ENCODE results near the gene BACE2.

BACE2 gene

DNA sequence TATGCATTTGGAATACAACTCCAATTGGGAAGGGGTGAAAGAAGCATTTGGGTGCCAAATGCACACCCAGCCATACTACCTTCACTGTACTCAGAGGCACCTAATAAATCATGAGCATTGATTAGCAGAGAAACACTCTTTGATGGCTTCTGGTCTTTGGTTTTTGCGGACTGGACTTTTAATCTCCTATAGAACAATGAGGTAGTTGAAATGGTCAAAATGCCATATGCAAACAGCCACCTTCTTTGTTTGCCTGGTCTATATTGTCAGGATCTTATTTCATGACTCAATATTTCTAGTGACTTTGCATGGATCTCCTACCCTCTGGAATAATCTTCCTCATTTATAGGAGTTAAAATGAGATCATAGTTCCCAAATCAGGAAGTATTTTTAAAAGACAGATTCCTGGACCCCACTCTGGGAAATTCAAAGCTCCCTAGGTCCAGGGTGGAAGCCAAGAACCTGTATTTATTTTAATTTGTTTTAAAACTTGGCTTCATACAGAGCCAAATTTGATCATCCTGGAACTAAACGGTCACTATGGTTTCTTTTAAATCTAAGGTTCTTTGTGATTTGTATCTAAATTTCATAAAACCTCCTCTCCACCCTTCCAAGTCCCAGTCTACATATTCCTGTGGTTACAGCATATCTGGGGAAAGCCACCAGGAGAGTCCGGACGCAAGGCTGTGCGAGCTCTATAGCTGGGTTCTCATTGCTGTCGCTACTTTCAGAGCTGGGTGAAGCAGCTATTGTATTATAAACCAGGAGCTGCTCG lies 157.4 kb downstream of the BACE2 start:
- Histone ChIP-seq H3K27me3 (replicated peaks in 2 of 5; ENCODE audit: control insufficient read depth in 4 of 5, insufficient read depth in 5 of 5, low read length in 4 of 5) (peaks cover 0 to 2% (median 0%) of the 10 kb centered on the region in 5 experiments), H3K4me1 (ENCODE audit: control extremely low read depth in 1 of 4, control insufficient read depth in 4 of 4, insufficient read depth in 4 of 4, low read length in 3 of 4) (no peaks in the 10 kb centered on the region), H3K27ac (ENCODE audit: insufficient read depth in 1 of 2, low read depth in 1 of 2, low read length in 2 of 2, poor library complexity in 1 of 2, severe bottlenecking in 2 of 2) (no peak overlapping the region), H3K9me3 (ENCODE audit: control extremely low read depth in 1 of 5, control insufficient read depth in 4 of 5, insufficient read depth in 2 of 5, low read depth in 1 of 5, low read length in 4 of 5) (no peaks in the 10 kb centered on the region), H3K4me3 (ENCODE audit: control insufficient read depth in 1 of 7, extremely low read depth in 1 of 7, insufficient read depth in 4 of 7, low read depth in 2 of 7, low read length in 6 of 7) (no peak overlapping the region), H3K36me3 (ENCODE audit: control insufficient read depth in 4 of 4, insufficient read depth in 4 of 4, low read length in 3 of 4) (no peaks in the 10 kb centered on the region)
- ChIA-PET CTCF (no interaction called here), POLR2A (no interaction called here)
- DNase-seq: no peak
- WGBS (ENCODE audit: insufficient coverage): 95% methylated on average over 5 of the region's 7 CpGs

DNA sequence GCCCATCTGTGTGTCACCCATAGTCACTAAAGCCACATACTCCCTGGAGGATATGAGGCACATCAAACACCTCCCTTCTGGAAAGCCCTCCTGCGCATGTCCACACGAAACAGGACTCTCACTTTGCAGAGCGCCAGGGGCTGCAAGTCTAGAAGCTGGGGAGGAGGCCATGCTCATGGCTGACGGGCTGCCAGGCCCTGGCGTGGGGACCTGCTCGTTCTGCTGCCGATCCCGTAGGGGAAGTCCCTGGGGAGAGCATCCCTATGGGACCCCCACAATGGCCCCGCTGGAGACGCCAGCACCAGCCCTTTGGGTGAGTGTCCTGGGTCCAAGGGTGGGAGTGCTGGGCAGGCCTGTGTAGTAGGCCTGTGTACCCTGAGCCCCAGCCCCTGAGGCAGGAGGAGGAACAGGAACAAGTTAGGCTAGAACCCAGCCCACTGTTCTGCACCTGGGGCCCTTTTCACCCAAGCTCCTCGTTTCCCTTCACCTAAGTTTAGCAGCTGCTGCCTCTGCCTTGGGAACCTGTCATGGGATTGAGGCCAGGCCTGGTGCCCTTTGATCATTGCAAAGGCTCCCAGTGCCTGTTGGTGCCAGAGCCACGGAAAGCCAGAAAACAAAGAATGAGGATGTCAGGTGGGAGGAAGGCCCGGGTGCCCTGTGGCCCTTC lies 158.6 kb downstream of the BACE2 start:
- no peak for DNase-seq
- H3K36me3 ChIP-seq (ENCODE audit: control insufficient read depth in 4 of 4, insufficient read depth in 4 of 4, low read length in 3 of 4): no peaks in the 10 kb centered on the region
- ChIA-PET CTCF (no interaction called here), POLR2A (no interaction called here)
- no peaks in the 10 kb centered on the region for H3K9me3 ChIP-seq (ENCODE audit: control extremely low read depth in 1 of 5, control insufficient read depth in 4 of 5, insufficient read depth in 2 of 5, low read depth in 1 of 5, low read length in 4 of 5)
- H3K27me3 ChIP-seq (replicated peaks in 2 of 5; ENCODE audit: control insufficient read depth in 4 of 5, insufficient read depth in 5 of 5, low read length in 4 of 5): peaks cover 0 to 3% (median 0%) of the 10 kb centered on the region in 5 experiments
- no peaks in the 10 kb centered on the region for H3K4me1 ChIP-seq (ENCODE audit: control extremely low read depth in 1 of 4, control insufficient read depth in 4 of 4, insufficient read depth in 4 of 4, low read length in 3 of 4)
- H3K27ac ChIP-seq (ENCODE audit: insufficient read depth in 1 of 2, low read depth in 1 of 2, low read length in 2 of 2, poor library complexity in 1 of 2, severe bottlenecking in 2 of 2): no peak overlapping the region
- WGBS (ENCODE audit: insufficient coverage): 95% methylated on average over 12 of the region's 13 CpGs
- no peak overlapping the region for H3K4me3 ChIP-seq (ENCODE audit: control insufficient read depth in 1 of 7, extremely low read depth in 1 of 7, insufficient read depth in 4 of 7, low read depth in 2 of 7, low read length in 6 of 7)

GRCh38 chr21:41327753-41328152 lies 159.8 kb downstream of the BACE2 start:
- H3K9me3 ChIP-seq (ENCODE audit: control extremely low read depth in 1 of 5, control insufficient read depth in 4 of 5, insufficient read depth in 2 of 5, low read depth in 1 of 5, low read length in 4 of 5): no peaks in the 10 kb centered on the region
- no peak overlapping the region for H3K4me3 ChIP-seq (ENCODE audit: control insufficient read depth in 1 of 7, extremely low read depth in 1 of 7, insufficient read depth in 4 of 7, low read depth in 2 of 7, low read length in 6 of 7)
- H3K27me3 ChIP-seq (replicated peaks in 2 of 5; ENCODE audit: control insufficient read depth in 4 of 5, insufficient read depth in 5 of 5, low read length in 4 of 5): peaks cover 0 to 3% (median 0%) of the 10 kb centered on the region in 5 experiments
- no peak overlapping the region for H3K27ac ChIP-seq (ENCODE audit: insufficient read depth in 1 of 2, low read depth in 1 of 2, low read length in 2 of 2, poor library complexity in 1 of 2, severe bottlenecking in 2 of 2)
- H3K4me1 ChIP-seq (ENCODE audit: control extremely low read depth in 1 of 4, control insufficient read depth in 4 of 4, insufficient read depth in 4 of 4, low read length in 3 of 4): no peaks in the 10 kb centered on the region
- CTCF ChIA-PET: no interaction called here
- DNase-seq: no peak
- POLR2A ChIA-PET: no interaction called here
- over 99% methylated on average over 8 of the region's 8 CpGs for WGBS (ENCODE audit: insufficient coverage)
- no peaks in the 10 kb centered on the region for H3K36me3 ChIP-seq (ENCODE audit: control insufficient read depth in 4 of 4, insufficient read depth in 4 of 4, low read length in 3 of 4)

GRCh38 chr21:41328660-41329607 lies 161.0 kb downstream of the BACE2 start:
- Histone ChIP-seq H3K27ac (ENCODE audit: insufficient read depth in 1 of 2, low read depth in 1 of 2, low read length in 2 of 2, poor library complexity in 1 of 2, severe bottlenecking in 2 of 2) (no peak overlapping the region), H3K9me3 (ENCODE audit: control extremely low read depth in 1 of 5, control insufficient read depth in 4 of 5, insufficient read depth in 2 of 5, low read depth in 1 of 5, low read length in 4 of 5) (peaks cover 0 to 3% (median 0%) of the 10 kb centered on the region in 5 experiments), H3K27me3 (replicated peaks in 2 of 5; ENCODE audit: control insufficient read depth in 4 of 5, insufficient read depth in 5 of 5, low read length in 4 of 5) (peaks cover 0 to 3% (median 0%) of the 10 kb centered on the region in 5 experiments), H3K4me1 (ENCODE audit: control extremely low read depth in 1 of 4, control insufficient read depth in 4 of 4, insufficient read depth in 4 of 4, low read length in 3 of 4) (no peaks in the 10 kb centered on the region), H3K36me3 (ENCODE audit: control insufficient read depth in 4 of 4, insufficient read depth in 4 of 4, low read length in 3 of 4) (no peaks in the 10 kb centered on the region), H3K4me3 (ENCODE audit: control insufficient read depth in 1 of 7, extremely low read depth in 1 of 7, insufficient read depth in 4 of 7, low read depth in 2 of 7, low read length in 6 of 7) (no peak overlapping the region)
- CTCF ChIA-PET: no interaction called here
- POLR2A ChIA-PET: interaction anchor here (0.6 kb wide), 1 partner anchor 10 kb away, joined by 3 read pairs; no protein-coding TSS in a partner anchor
- WGBS (ENCODE audit: insufficient coverage): 94% methylated on average over 14 of the region's 16 CpGs
- no peak for DNase-seq

Data from common myeloid progenitor, CD34-positive (primary cell).